Stimulated activated CD4-positive, alpha-beta T cell treated with anti-CD3 and anti-CD28 coated beads, Interleukin-12 subunit alpha, Interleukin-12 subunit beta, amount 100 ng/mL, for 48 hours (primary cell): Measurements from ENCODE around the gene LPAR1.

ENCODE experiments used
- DNase-seq, 3 donors: peaks; one replicate each; pipeline ENCODE4 v3.0.0-alpha.2; 2020; ENCODE audit warnings: low read depth in 2 of 3, low spot score in 1 of 3

LPAR1 gene

GRCh38 chr9:110921705-110922104 is 116.6 kb downstream of the LPAR1 start:
- DNase-seq = no peak

- DNase-seq = no peak
Observed at GRCh38 chr9:110919609-110920008, 118.7 kb downstream of the LPAR1 start.

- DNase-seq = no peak
Observed at GRCh38 chr9:110919050-110919435, 119.2 kb downstream of the LPAR1 start.

- no peak for DNase-seq
Observed at GRCh38 chr9:110918316-110919049, 119.8 kb downstream of the LPAR1 start.

DNA sequence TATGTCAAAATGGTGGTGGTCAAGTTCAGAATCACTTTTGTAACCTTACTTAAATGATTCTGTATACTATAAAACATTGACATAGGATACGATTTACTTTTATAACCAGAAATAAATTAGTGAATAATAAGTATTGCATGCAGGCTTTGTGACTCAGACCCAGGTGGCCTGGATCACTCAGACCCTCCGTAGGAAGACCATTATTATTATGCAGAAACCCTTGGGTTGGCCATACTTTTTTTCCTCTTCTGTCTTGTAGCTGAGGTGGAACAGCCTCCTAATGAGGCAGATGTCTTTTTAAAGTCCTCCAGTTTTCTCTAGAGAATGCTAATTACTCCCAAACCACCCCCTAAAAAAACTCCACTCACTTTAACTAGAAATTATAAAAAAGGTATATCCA is 121.9 kb downstream of the LPAR1 start:
- no peak for DNase-seq

GRCh38 chr9:110912419-110913291 is 125.6 kb downstream of the LPAR1 start:
- no peak for DNase-seq

DNA sequence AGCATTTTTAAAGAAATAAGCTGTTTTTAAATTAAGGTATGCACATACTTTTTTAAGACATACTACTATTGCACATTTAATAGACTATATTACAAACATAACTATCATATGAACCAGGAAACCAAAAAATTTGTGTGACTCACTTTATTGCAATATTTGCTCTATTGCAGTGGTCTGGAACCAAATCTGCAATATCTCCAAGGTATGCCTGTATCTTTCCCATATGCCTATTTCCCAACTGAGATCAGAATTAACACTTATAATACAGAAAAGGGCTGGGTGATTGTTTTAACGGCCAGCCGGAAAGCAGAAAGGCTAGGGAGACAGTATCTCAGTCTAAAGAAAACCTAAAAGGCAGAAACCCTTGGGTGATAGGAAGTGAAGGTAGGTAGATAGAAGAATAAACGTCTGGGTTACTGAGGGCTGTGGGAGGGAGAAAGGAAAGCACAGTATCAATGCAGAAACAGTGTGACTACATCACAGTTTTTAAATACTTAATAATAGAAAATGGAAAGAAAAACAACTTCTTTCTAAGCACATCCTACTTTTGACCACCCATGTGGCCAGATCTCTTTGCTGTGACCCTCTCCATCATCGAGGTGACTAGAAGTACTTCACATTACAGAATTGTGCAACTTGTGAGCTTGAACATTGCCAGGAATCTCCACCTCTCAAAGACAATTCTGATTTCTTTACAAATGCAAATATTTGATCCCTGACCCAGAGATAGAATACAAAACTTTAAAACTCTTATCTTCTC is 126.4 kb downstream of the LPAR1 start:
- no peak for DNase-seq

GRCh38 chr9:110908894-110909293 is 129.4 kb downstream of the LPAR1 start:
- DNase-seq = no peak

DNA sequence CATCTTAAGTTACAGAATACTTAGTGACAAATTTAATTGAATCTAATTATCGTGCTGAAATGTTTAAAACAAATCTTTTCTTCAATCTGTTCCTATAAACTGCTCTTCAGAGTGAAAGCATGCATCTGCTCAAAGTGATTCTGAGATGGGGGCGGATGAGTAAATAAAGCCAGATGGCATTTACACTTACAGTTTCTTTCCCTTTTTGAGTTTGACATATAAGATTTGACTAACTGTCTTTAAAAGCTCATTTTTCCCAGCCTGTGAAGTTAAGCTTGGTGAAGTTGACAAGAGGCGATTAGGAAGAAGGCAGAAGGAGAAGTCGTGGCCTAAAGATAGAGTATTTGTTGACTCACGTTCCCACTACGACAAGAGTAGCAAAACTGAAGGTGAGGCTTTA is 137.4 kb downstream of the LPAR1 start:
- no peak for DNase-seq

DNA sequence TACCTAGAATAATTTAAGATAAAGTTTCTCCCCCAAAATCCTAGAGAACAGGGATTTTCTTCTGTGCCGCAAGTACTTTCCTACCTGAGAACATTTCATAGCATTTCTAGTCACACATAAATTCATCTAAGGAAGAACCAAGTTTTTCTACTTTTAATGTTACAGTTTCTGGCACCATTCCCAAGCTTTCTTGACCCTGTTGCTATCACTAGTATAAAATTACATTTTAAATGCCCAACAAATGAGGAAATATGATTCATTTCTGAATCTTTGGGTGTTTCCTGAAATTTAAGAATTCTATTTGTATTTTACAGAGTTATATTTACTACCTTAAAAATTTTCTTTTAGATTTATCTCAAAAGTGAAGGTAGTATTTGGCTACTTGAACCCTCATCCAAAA is 137.8 kb downstream of the LPAR1 start:
- no peak for DNase-seq

- no peak for DNase-seq
Observed at GRCh38 chr9:110898866-110899265, 139.4 kb downstream of the LPAR1 start.

- no peak for DNase-seq
Observed at GRCh38 chr9:110898358-110898757, 139.9 kb downstream of the LPAR1 start.

GRCh38 chr9:110897943-110898342 is 140.3 kb downstream of the LPAR1 start:
- no peak for DNase-seq

DNA sequence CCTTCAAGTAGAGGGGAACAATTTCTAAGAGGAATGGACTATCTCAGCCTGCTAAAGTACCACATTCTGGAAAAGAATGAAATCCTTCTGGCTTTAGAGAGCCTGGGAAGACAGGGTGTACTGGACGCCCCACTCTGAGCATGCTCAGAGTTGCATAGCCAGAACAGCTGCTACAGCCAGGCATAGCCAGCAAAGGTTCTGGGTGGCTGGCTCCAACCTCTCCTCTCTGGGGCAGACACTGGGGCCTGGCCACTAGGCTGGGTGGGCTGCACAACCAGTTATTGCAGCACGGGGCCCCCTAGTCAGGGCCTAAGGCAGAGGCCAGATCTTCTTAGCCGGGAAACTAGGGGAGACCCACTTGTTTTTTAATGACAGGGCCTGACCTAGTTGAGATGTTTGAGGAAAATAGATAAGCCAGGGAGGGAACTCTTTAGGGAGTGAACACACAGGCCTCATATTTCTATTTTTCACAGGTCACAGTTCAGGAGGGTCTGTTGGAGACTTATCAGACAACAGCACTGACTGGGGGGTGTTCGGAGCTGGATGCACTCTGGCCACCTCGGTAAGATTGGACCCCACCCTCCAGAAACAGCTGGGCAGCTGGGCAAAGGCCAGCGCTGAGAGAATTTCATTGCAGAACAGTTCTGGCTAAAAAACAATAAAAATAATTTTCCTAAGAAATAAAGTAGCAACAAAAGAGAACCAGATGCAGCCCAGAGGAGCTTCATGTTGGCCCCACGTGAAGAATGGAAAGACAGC is 142.9 kb downstream of the LPAR1 start:
- DNase-seq = no peak

- no peak for DNase-seq
Observed at GRCh38 chr9:110894731-110895130, 143.5 kb downstream of the LPAR1 start.

DNA sequence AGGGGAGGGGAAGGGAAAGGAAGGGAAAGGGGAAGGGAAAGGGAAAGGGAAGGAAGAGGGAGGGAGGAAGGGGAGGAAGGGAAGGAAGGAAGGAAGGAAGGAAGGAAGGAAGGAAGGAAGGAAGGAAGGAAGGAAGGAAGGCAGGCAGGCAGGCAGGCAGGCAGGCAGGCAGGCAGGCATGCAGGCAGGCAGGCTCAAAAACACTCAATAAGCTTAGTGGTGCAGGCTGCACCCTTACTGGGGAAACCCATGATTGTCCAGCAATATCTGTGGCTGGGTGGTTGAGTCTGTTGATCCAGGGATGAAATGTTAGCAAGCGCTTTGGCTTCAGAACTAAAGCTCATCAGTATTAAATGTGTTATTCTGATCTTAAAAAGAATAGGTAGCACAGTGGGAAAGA is 145.6 kb downstream of the LPAR1 start:
- DNase-seq = no peak

GRCh38 chr9:110891760-110892159 is 146.5 kb downstream of the LPAR1 start:
- no peak for DNase-seq

- DNase-seq = no peak
Observed at GRCh38 chr9:110890416-110890815, 147.9 kb downstream of the LPAR1 start.

DNA sequence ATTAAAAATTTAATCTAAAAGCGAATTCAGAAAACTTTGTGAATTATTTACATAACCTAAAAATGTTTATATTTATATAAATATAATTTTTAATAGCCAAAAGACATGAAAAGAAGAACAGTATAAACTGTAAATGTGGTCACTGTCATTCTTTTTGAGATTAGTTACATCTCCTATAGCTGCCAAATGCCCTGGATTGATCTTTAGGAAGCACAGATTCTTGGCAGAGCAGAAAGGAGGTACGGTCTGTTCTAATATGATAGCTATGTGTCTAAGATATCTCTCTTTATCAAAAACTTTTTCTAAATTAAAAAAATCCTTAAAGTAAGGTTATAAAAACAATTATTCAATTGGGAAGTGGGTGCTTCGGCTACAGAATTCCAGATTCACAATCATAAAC is 151.0 kb downstream of the LPAR1 start:
- no peak for DNase-seq

- no peak for DNase-seq
Observed at GRCh38 chr9:110886832-110887231, 151.4 kb downstream of the LPAR1 start.

DNA sequence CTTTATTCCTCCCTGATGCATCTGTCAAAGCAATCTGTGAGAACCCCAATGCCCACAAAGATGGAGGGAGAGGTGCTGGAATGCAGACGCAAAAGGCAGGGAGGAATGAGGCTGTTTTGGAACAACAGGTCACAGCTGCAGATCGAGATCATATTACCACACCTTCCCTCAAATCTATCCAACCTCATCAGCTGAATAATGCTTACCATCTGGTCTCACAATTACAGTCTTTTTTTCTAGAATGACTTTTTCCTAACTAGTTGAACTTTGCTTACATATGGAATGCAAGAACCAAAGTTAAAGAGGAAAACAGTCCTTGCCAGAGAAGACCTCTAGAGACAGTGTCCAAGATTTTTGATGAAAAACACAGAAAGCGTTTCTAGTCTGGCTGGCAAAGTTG is 158.1 kb downstream of the LPAR1 start:
- DNase-seq = no peak
